Measurements from ENCODE around the gene XYLT1.
A peak's percentile ranks its signal among the peaks of the same experiment; 100 is the strongest.

The XYLT1 gene

GRCh38 chr16:17392857-17393692 is 77.7 kb downstream of the XYLT1 start:
- no peak for DNase-seq

- DNase-seq = no peak
Measured at GRCh38 chr16:17392127-17392856, 78.5 kb downstream of the XYLT1 start.

- DNase-seq = no peak
Measured at GRCh38 chr16:17391715-17392114, 79.0 kb downstream of the XYLT1 start.

- no peak for DNase-seq
Measured at GRCh38 chr16:17389384-17389783, 81.4 kb downstream of the XYLT1 start.

GRCh38 chr16:17387256-17387655 is 83.5 kb downstream of the XYLT1 start:
- no peak for DNase-seq

- DNase-seq = no peak
Measured at GRCh38 chr16:17386229-17386628, 84.5 kb downstream of the XYLT1 start.

- DNase-seq = no peak
Measured at GRCh38 chr16:17384471-17384870, 86.3 kb downstream of the XYLT1 start.

GRCh38 chr16:17382949-17383863 is 87.6 kb downstream of the XYLT1 start:
- no peak for DNase-seq

GRCh38 chr16:17382514-17382913 is 88.2 kb downstream of the XYLT1 start:
- no peak for DNase-seq

GRCh38 chr16:17381784-17382183 is 89.0 kb downstream of the XYLT1 start:
- no peak for DNase-seq

- no peak for DNase-seq
Measured at GRCh38 chr16:17380613-17381012, 90.1 kb downstream of the XYLT1 start.

GRCh38 chr16:17379121-17379571 is 91.6 kb downstream of the XYLT1 start:
- DNase-seq = peak; percentile 90

- DNase-seq = no peak
Measured at GRCh38 chr16:17377360-17378324, 93.1 kb downstream of the XYLT1 start.

- DNase-seq = no peak
Measured at GRCh38 chr16:17375461-17376304, 95.1 kb downstream of the XYLT1 start.

- DNase-seq = no peak
Measured at GRCh38 chr16:17374668-17375255, 96.0 kb downstream of the XYLT1 start.

GRCh38 chr16:17373533-17373932 is 97.2 kb downstream of the XYLT1 start:
- DNase-seq = no peak

- no peak for DNase-seq
Measured at GRCh38 chr16:17372386-17372785, 98.4 kb downstream of the XYLT1 start.

GRCh38 chr16:17371299-17371698 is 99.5 kb downstream of the XYLT1 start:
- no peak for DNase-seq

GRCh38 chr16:17370731-17371285 is 100.0 kb downstream of the XYLT1 start:
- DNase-seq = no peak

- DNase-seq = peak; percentile 50
Measured at GRCh38 chr16:17370223-17370707, 100.5 kb downstream of the XYLT1 start.
